ENCODE results near the gene RAD51B. TPM values are rescaled to one million over a fixed set of nuclear protein-coding genes. Genes with fewer than 3 reads are reported as not detected.

Gene RAD51B
- total RNA-seq, 1 experiment from 2014 or later = 23.3 TPM

DNA sequence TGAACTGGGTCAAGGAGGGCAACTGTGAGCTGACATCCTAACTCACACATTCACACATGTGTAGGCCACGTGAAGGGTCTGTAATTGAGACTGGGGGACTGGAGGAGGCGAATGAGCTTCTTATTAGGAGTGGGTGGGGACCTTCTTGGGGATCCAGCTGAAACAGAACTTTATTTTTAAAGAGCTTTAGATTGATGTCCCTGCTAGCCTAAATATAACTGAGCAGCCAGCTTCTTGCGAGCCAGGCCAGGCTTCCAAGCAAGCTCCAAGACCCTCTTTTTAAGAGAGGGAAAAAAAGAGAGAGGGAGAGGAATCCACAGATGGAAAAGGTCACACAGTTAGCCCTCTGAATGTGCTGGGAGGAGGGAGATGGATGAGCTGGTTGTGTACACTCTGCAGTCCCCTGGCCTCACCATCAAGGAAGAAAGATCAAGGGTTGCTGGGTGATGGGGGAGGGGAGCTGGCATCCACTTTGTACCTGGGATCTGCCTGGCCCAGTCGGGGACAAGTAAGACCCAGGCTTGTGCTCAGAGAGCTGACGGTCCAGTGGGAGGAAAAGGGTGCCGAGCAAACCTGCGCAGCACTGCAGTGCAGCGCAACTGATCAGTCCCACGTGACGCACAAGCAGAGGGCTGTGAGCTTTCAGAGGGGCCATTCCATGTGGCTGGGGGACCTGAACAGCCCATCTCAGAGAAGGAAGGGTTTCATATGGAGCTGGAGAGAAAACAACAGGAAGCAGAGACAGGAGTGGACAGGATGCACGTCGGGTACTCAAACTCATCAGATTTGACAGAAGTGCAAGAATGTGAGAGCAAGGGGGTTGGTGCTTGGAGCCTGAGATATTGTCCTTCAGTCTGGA is 818.8 kb downstream of the RAD51B start:
- no peak overlapping the region for H3K4me3 ChIP-seq (ENCODE audit: low read depth, low read length, poor library complexity, severe bottlenecking)
- no peaks in the 10 kb centered on the region for H3K36me3 ChIP-seq (ENCODE audit: insufficient read depth, low read length, poor library complexity, severe bottlenecking)
- ChIA-PET CTCF (no interaction called here), POLR2A (ENCODE audit: low non-redundant PET) (no interaction called here)
- BruUV-seq (replicated peaks) = no TSS peak
- H3K9me3 ChIP-seq (ENCODE audit: low read depth, low read length, poor library complexity, severe bottlenecking) = peaks cover 10% of the 10 kb centered on the region
- no peak for DNase-seq (ENCODE audit: low spot score)
- no peak overlapping the region for H3K27ac ChIP-seq (ENCODE audit: low read depth, low read length, poor library complexity, severe bottlenecking)
- no peaks in the 10 kb centered on the region for H3K27me3 ChIP-seq (replicated peaks; ENCODE audit: insufficient read depth, low read depth, low read length, poor library complexity)
- H3K4me1 ChIP-seq (ENCODE audit: insufficient read depth, low read length, poor library complexity, severe bottlenecking) = peaks cover 4% of the 10 kb centered on the region
- intact Hi-C loops (cut with micrococcal nuclease; ENCODE audit: unreplicated experiment) = no loop called here
- TF ChIP-seq, protein P1, sequence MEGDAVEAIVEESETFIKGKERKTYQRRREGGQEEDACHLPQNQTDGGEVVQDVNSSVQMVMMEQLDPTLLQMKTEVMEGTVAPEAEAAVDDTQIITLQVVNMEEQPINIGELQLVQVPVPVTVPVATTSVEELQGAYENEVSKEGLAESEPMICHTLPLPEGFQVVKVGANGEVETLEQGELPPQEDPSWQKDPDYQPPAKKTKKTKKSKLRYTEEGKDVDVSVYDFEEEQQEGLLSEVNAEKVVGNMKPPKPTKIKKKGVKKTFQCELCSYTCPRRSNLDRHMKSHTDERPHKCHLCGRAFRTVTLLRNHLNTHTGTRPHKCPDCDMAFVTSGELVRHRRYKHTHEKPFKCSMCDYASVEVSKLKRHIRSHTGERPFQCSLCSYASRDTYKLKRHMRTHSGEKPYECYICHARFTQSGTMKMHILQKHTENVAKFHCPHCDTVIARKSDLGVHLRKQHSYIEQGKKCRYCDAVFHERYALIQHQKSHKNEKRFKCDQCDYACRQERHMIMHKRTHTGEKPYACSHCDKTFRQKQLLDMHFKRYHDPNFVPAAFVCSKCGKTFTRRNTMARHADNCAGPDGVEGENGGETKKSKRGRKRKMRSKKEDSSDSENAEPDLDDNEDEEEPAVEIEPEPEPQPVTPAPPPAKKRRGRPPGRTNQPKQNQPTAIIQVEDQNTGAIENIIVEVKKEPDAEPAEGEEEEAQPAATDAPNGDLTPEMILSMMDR (conservative IDR thresholded peaks at IDR 0.05; ENCODE audit: low read depth, low read length) = no peak
- TF ChIP-seq EZH2 (IDR thresholded peaks at IDR 0.05; ENCODE audit: borderline replicate concordance, low read depth, low read length, poor library complexity, severe bottlenecking) = no peak

DNA sequence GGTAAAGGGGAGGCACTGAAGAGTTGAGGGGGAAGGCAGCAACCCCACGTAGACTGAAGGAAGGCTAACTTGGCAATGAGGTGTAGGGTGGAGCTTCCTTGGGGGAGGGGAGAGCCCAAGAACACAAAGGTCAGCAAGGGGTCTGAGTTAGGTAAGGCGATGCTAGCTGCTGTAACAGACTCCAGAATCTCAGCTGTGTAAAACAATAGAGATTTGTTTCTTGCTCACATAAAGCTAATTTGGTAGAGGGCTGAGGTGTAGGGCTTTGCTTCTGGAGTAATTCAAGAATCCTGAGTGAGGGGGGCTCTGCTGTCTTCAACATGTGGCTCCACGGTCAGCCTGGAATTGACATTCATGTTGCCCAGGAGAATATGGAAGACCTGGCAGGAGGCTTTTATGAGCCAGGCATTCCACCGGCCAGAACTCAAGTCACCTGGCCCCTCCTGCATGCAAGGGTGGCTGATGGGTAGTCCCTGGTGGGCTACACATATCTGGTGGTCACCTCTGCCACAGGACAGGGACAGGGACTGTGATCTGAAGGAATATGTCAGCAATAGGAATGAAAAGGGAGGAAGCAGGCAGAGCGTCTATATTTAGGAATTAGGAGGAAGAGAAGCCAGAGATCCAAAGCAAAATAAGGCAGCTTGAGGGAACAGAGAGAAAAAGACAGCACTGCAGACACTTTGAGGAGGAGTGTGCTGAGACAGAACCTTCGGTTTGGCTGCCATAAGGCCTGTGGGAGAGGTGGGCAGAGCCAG is 819.6 kb downstream of the RAD51B start:
- BruUV-seq (replicated peaks) = no TSS peak
- intact Hi-C loops (cut with micrococcal nuclease; ENCODE audit: unreplicated experiment) = no loop called here
- H3K9me3 ChIP-seq (ENCODE audit: low read depth, low read length, poor library complexity, severe bottlenecking) = peaks cover 10% of the 10 kb centered on the region
- ChIA-PET CTCF (no interaction called here), POLR2A (ENCODE audit: low non-redundant PET) (no interaction called here)
- no peak for DNase-seq (ENCODE audit: low spot score)
- TF ChIP-seq EZH2 (IDR thresholded peaks at IDR 0.05; ENCODE audit: borderline replicate concordance, low read depth, low read length, poor library complexity, severe bottlenecking) = no peak
- TF ChIP-seq, protein P1 (conservative IDR thresholded peaks at IDR 0.05; ENCODE audit: low read depth, low read length) = no peak
- H3K27ac ChIP-seq (ENCODE audit: low read depth, low read length, poor library complexity, severe bottlenecking) = no peak overlapping the region
- H3K36me3 ChIP-seq (ENCODE audit: insufficient read depth, low read length, poor library complexity, severe bottlenecking) = no peaks in the 10 kb centered on the region
- H3K4me1 ChIP-seq (ENCODE audit: insufficient read depth, low read length, poor library complexity, severe bottlenecking) = no peaks in the 10 kb centered on the region
- H3K27me3 ChIP-seq (replicated peaks; ENCODE audit: insufficient read depth, low read depth, low read length, poor library complexity) = no peaks in the 10 kb centered on the region
- H3K4me3 ChIP-seq (ENCODE audit: low read depth, low read length, poor library complexity, severe bottlenecking) = no peak overlapping the region

DNA sequence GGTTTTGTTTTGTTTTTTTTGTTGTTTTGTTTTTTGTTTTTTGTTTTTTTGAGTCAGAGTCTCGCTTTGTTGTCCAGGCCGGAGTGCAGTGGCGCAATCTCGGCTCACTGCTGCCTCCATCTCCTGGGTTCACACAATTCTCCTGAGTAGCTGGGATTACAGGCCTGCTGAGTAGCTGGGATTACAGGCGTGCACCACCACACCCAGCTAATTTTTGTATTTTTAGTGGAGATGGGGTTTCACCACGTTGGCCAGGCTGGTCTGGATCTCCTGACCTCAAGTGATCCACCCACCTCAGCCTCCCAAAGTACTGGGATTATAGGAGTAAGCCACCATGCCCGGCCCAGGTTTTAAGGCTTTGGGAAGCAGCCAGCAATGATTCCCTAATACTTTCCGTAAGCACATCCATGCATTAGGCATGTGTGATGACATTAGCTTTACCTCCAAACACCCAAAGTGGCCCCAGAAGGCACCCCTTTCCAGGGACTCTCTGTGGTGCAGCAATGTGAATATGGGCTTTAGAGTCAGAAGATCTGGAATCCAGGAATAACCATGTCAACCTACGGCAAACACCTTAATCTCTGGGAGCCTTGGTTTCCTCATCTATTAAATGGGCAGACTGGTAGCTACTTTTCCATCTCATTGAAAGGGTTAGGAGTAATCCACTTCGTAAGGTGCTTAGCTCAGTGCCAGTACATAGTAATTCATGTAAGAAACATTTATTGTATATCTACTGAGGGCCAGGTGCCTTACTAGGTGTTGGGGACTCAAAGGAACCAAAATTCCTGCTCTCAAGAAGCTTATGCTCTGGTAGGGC is 820.4 kb downstream of the RAD51B start:
- Histone ChIP-seq H3K27ac (ENCODE audit: low read depth, low read length, poor library complexity, severe bottlenecking) (no peak overlapping the region), H3K4me3 (ENCODE audit: low read depth, low read length, poor library complexity, severe bottlenecking) (no peak overlapping the region), H3K27me3 (replicated peaks; ENCODE audit: insufficient read depth, low read depth, low read length, poor library complexity) (no peaks in the 10 kb centered on the region), H3K9me3 (ENCODE audit: low read depth, low read length, poor library complexity, severe bottlenecking) (peaks cover 10% of the 10 kb centered on the region), H3K4me1 (ENCODE audit: insufficient read depth, low read length, poor library complexity, severe bottlenecking) (no peaks in the 10 kb centered on the region), H3K36me3 (ENCODE audit: insufficient read depth, low read length, poor library complexity, severe bottlenecking) (no peaks in the 10 kb centered on the region)
- intact Hi-C loops (cut with micrococcal nuclease; ENCODE audit: unreplicated experiment) = no loop called here
- no peak for DNase-seq (ENCODE audit: low spot score)
- BruUV-seq (replicated peaks) = no TSS peak
- TF ChIP-seq, protein P1 (conservative IDR thresholded peaks at IDR 0.05; ENCODE audit: low read depth, low read length) = no peak
- no peak for TF ChIP-seq EZH2 (IDR thresholded peaks at IDR 0.05; ENCODE audit: borderline replicate concordance, low read depth, low read length, poor library complexity, severe bottlenecking)
- POLR2A ChIA-PET (ENCODE audit: low non-redundant PET) = no interaction called here
- CTCF ChIA-PET = no interaction called here

Data from A673 (cell line).